GM12864 (cell line): Measurements from ENCODE around the gene FRMD4B.

Experiments
- DNase-seq: peaks from one replicate; pipeline ENCODE4 v3.0.0-alpha.2; 2011; ENCODE audit warnings: low read depth
- H3K4me3 ChIP-seq: 2 replicates; pipeline ENCODE4 v1.5.1; 2011; ENCODE audit warnings: mild to moderate bottlenecking, low read depth, low read length, control low read depth
- CTCF ChIP-seq: IDR thresholded peaks from 2 replicates; pipeline ENCODE4 v1.5.1; 2011; ENCODE audit warnings: low read depth, mild to moderate bottlenecking, moderate library complexity, low read length, control low read depth, inconsistent platforms; ENCODE audit errors: missing control alignments

FRMD4B gene

GRCh38 chr3:69250014-69250413 is 135.9 kb downstream of the FRMD4B start:
- TF ChIP-seq CTCF, result no peak
- H3K4me3 ChIP-seq, result no peak overlapping the region
- DNase-seq, result no peak

GRCh38 chr3:69249001-69249400 is 136.9 kb downstream of the FRMD4B start:
- DNase-seq, result no peak
- no peak overlapping the region for H3K4me3 ChIP-seq
- TF ChIP-seq CTCF, result no peak

- no peak for TF ChIP-seq CTCF
- DNase-seq, result no peak
- no peak overlapping the region for H3K4me3 ChIP-seq
Measured at GRCh38 chr3:69248436-69248835, 137.5 kb downstream of the FRMD4B start.

GRCh38 chr3:69246612-69247011 is 139.3 kb downstream of the FRMD4B start:
- TF ChIP-seq CTCF, result no peak
- no peak overlapping the region for H3K4me3 ChIP-seq
- DNase-seq, result no peak

GRCh38 chr3:69244039-69244438 is 141.8 kb downstream of the FRMD4B start:
- no peak for DNase-seq
- H3K4me3 ChIP-seq, result no peak overlapping the region
- TF ChIP-seq CTCF, result no peak

GRCh38 chr3:69241769-69242168 is 144.1 kb downstream of the FRMD4B start:
- no peak overlapping the region for H3K4me3 ChIP-seq
- TF ChIP-seq CTCF, result no peak
- DNase-seq, result no peak

GRCh38 chr3:69240651-69241568 is 145.0 kb downstream of the FRMD4B start:
- H3K4me3 ChIP-seq, result no peak overlapping the region
- no peak for TF ChIP-seq CTCF
- DNase-seq, result peak; percentile 19
